ENCODE results near the gene OR2A42.
"Not testable (repeated sequence)": the region's sequence is repeated elsewhere in the genome, so short reads cannot be mapped to it uniquely, and the experiment has no call there.

GRCh38 chr7:144280010-144280409, 40.6 kb upstream of the OR2A42 start:
- TF ChIP-seq CTCF, POLR2A (IDR thresholded peaks at IDR 0.05): not testable (repeated sequence)
